GM23338 (cell line): ENCODE data around the gene CRHR1. TPM values are rescaled to one million over a fixed set of nuclear protein-coding genes. Genes with fewer than 3 reads are reported as not detected.

Experiments
- ATAC-seq: fragments of 200-7000 bp; cut with Tn5 transposase; 3 replicates; pipeline ENCODE4 v1.9.1; 2020
- DNase-seq: peaks from one replicate; pipeline ENCODE4 v3.0.0-alpha.2; 2015; ENCODE audit warnings: low spot score
- H2AFZ ChIP-seq: fragments of 200-600 bp; sonication (generic); 2 replicates; pipeline ENCODE4 v1.8.0; 2016; ENCODE audit warnings: antibody characterized with exemption, mild to moderate bottlenecking, moderate library complexity
- H3F3A ChIP-seq: fragments of 200-600 bp; sonication (generic); replicated peaks from 2 replicates; pipeline ENCODE4 v1.8.0; 2017; ENCODE audit warnings: antibody characterized with exemption, mixed run types, low read depth
- H3K27ac ChIP-seq: fragments of 200-600 bp; sonication (generic); 2 replicates; pipeline ENCODE4 v1.6.1; 2016; ENCODE audit warnings: low read depth
- H3K27me3 ChIP-seq: fragments of 200-600 bp; sonication (generic); 2 replicates; pipeline ENCODE4 v1.8.0; 2016; ENCODE audit warnings: mild to moderate bottlenecking, mixed run types, moderate library complexity; ENCODE audit not compliant: insufficient read depth
- H3K36me3 ChIP-seq: fragments of 200-600 bp; sonication (generic); 2 replicates; pipeline ENCODE4 v1.8.0; 2016; ENCODE audit warnings: mild to moderate bottlenecking; ENCODE audit not compliant: insufficient read depth
- H3K4me1 ChIP-seq: fragments of 200-600 bp; sonication (generic); 2 replicates; pipeline ENCODE4 v1.8.0; 2016; ENCODE audit warnings: mild to moderate bottlenecking, moderate library complexity; ENCODE audit not compliant: insufficient read depth
- H3K4me2 ChIP-seq: fragments of 200-600 bp; sonication (generic); 2 replicates; pipeline ENCODE4 v1.7.1; 2017; ENCODE audit warnings: mixed run types
- H3K4me3 ChIP-seq: fragments of 200-600 bp; sonication (generic); 2 replicates; pipeline ENCODE4 v1.6.1; 2016; ENCODE audit warnings: mixed run types
- H3K79me2 ChIP-seq: fragments of 200-600 bp; sonication (generic); replicated peaks from 2 replicates; pipeline ENCODE4 v1.8.0; 2017; ENCODE audit warnings: mild to moderate bottlenecking; ENCODE audit not compliant: insufficient read depth
- H3K9me2 ChIP-seq: fragments of 200-600 bp; sonication (generic); 2 replicates; pipeline ENCODE4 v1.8.0; 2017; ENCODE audit not compliant: insufficient read depth
- H4K20me1 ChIP-seq: fragments of 200-600 bp; sonication (generic); replicated peaks from 2 replicates; pipeline ENCODE4 v1.8.0; 2017; ENCODE audit warnings: mild to moderate bottlenecking; ENCODE audit not compliant: insufficient read depth
- H3K27ac Mint-ChIP-seq: 2 replicates; pipeline ENCODE4 v1.8.0; 2020; ENCODE audit warnings: inconsistent platforms, mild to moderate bottlenecking, moderate library complexity, mixed read lengths
- H3K27me3 Mint-ChIP-seq: 3 replicates; pipeline ENCODE4 v1.8.0; 2022; ENCODE audit warnings: low read depth, mild to moderate bottlenecking, moderate library complexity, mixed read lengths, inconsistent platforms; ENCODE audit not compliant: insufficient read depth, poor library complexity
- H3K36me3 Mint-ChIP-seq: 3 replicates; pipeline ENCODE4 v1.8.0; 2021; ENCODE audit warnings: low read depth, mild to moderate bottlenecking, inconsistent platforms, moderate library complexity, mixed read lengths
- H3K4me1 Mint-ChIP-seq: 3 replicates; pipeline ENCODE4 v1.8.0; 2020; ENCODE audit warnings: mild to moderate bottlenecking, inconsistent platforms, mixed read lengths
- H3K4me3 Mint-ChIP-seq: 3 replicates; pipeline ENCODE4 v1.8.0; 2021; ENCODE audit warnings: moderate library complexity, mild to moderate bottlenecking, inconsistent platforms, mixed read lengths
- H3K9me3 Mint-ChIP-seq: 3 replicates; pipeline ENCODE4 v1.8.0; 2020; ENCODE audit warnings: moderate library complexity, mild to moderate bottlenecking, inconsistent platforms, mixed read lengths
- CREB1 ChIP-seq: fragments of 250-450 bp; sonication (Bioruptor Pico); IDR thresholded peaks from 2 replicates; pipeline ENCODE4 v1.5.0; 2020; ENCODE audit warnings: low read depth, mild to moderate bottlenecking, moderate library complexity
- CTCF ChIP-seq, 2 experiments: fragments of 200-600 bp in 1 of 2; sonication (generic) in 1 of 2; conservative IDR thresholded peaks; 2 replicates each; pipeline versions ENCODE4 v1.5.1 to v1.6.1; 2016 to 2017; ENCODE audit warnings: antibody characterized with exemption in 2 of 2, low read depth in 2 of 2, mild to moderate bottlenecking in 2 of 2, moderate library complexity in 1 of 2
- ETS1 ChIP-seq: IDR thresholded peaks from 2 replicates; pipeline ENCODE4 v1.6.1; 2016; ENCODE audit warnings: antibody characterized with exemption
- EZH2 ChIP-seq: fragments of 200-600 bp; sonication (generic); IDR thresholded peaks from one replicate; pipeline ENCODE4 v1.8.0; 2017; ENCODE audit warnings: antibody characterized with exemption, mild to moderate bottlenecking, low read depth; ENCODE audit not compliant: unreplicated experiment
- EZH2phosphoT487 ChIP-seq: fragments of 200-600 bp; sonication (generic); IDR thresholded peaks from one replicate; pipeline ENCODE4 v1.8.1; 2018; ENCODE audit warnings: antibody characterized with exemption; ENCODE audit not compliant: unreplicated experiment
- JUNB ChIP-seq: IDR thresholded peaks from one replicate; pipeline ENCODE4 v1.6.1; 2016; ENCODE audit warnings: antibody characterized with exemption; ENCODE audit not compliant: unreplicated experiment
- NANOG ChIP-seq: IDR thresholded peaks from 2 replicates; pipeline ENCODE4 v1.6.1; 2016; ENCODE audit warnings: antibody characterized with exemption, borderline replicate concordance
- POLR2AphosphoS5 ChIP-seq: IDR thresholded peaks from 2 replicates; pipeline ENCODE4 v1.6.1; 2016; ENCODE audit warnings: antibody characterized with exemption, low read depth
- REST ChIP-seq: IDR thresholded peaks from one replicate; pipeline ENCODE4 v1.6.1; 2018; ENCODE audit warnings: antibody characterized with exemption; ENCODE audit not compliant: unreplicated experiment
- STAT1 ChIP-seq: IDR thresholded peaks from one replicate; pipeline ENCODE4 v1.6.1; 2016; ENCODE audit warnings: antibody characterized with exemption; ENCODE audit not compliant: unreplicated experiment
- ZNF114 ChIP-seq: fragments of 250-450 bp; sonication (Bioruptor Pico); IDR thresholded peaks from 2 replicates; pipeline ENCODE4 v1.5.0; 2020; ENCODE audit warnings: mild to moderate bottlenecking, moderate library complexity
- ZNF331 ChIP-seq: fragments of 250-450 bp; sonication (Bioruptor Pico); IDR thresholded peaks from 2 replicates; pipeline ENCODE4 v1.5.0; 2020; ENCODE audit warnings: low read depth, mild to moderate bottlenecking, moderate library complexity
- ZNF462 ChIP-seq: fragments of 250-450 bp; sonication (Bioruptor Pico); IDR thresholded peaks from 2 replicates; pipeline ENCODE4 v1.5.0; 2020; ENCODE audit warnings: mild to moderate bottlenecking, moderate library complexity
- polyA plus RNA-seq: library from polyadenylated mRNA; unstranded; fragments of >200 nt; fragmentation: Nextera tagmentation; extraction: Ambion mirVana; gene quantifications from 2 replicates; pipeline ENCODE4 v1.2.1, GENCODE V29; 2016
- total RNA-seq: library from RNA; depleted of rRNA; stranded (reverse); fragments of >200 nt; shearing (Covaris generic); gene quantifications from 2 replicates; pipeline ENCODE4 v1.2.3, GENCODE V29; 2014

The CRHR1 gene
- total and polyA plus RNA-seq, 2 experiments from 2014 or later, result 0.19 to 0.76 TPM

GRCh38 chr17:45789874-45790273, 5.8 kb downstream of the CRHR1 start:
- TF ChIP-seq ETS1 (no peak), JUNB (no peak), CTCF (conservative IDR thresholded peaks at IDR 0.05; ENCODE audit: low read depth in 2 of 2) (no peak), EZH2 (no peak), STAT1 (no peak), ZNF331 (CRISPR knock-in tag) (no peak), CREB1 (CRISPR knock-in tag) (no peak), EZH2phosphoT487 (no peak), ZNF114 (CRISPR knock-in tag) (no peak), POLR2AphosphoS5 (no peak), REST (no peak), NANOG (no peak), ZNF462 (no peak)
- Histone ChIP-seq H3K4me2 (no peak overlapping the region), H3K27ac (no peak overlapping the region), H2AFZ (no peak overlapping the region), H3K36me3 (no peaks in the 10 kb centered on the region), H3K79me2 (no peaks in the 10 kb centered on the region), H4K20me1 (peaks cover 8% of the 10 kb centered on the region; the same call in 1 of the 2 replicates), H3F3A (no peaks in the 10 kb centered on the region), H3K27me3 (peaks cover 33% of the 10 kb centered on the region), H3K4me3 (no peak overlapping the region), H3K4me1 (peaks cover 29% of the 10 kb centered on the region), H3K9me2 (no peaks in the 10 kb centered on the region)
- H3K27ac Mint-ChIP-seq, result no peak overlapping the region
- H3K4me3 Mint-ChIP-seq, result no peak overlapping the region
- H3K9me3 Mint-ChIP-seq, result no peaks in the 10 kb centered on the region
- ATAC-seq (no peak), DNase-seq (no peak)
- peaks cover 32% of the 10 kb centered on the region for H3K27me3 Mint-ChIP-seq
- H3K36me3 Mint-ChIP-seq, result no peaks in the 10 kb centered on the region; the same call in 2 of the 3 replicates
- peaks cover 47% of the 10 kb centered on the region for H3K4me1 Mint-ChIP-seq
